Right lobe of liver (tissue), 4 donors: ENCODE data around the gene CIDEA.
"Not testable (repeated sequence)": the region's sequence is repeated elsewhere in the genome, so short reads cannot be mapped to it uniquely, and the experiment has no call there.

Source experiments
- CTCF ChIP-seq, 4 donors: fragments of 200-600 bp in 3 of 4; fragments of 450-650 bp in 1 of 4; IDR thresholded peaks; one replicate each; pipeline versions ENCODE4 v1.5.1 to v1.8.0; 2016 to 2022; ENCODE audit warnings: antibody characterized with exemption in 4 of 4, mild to moderate bottlenecking in 2 of 4
- POLR2A ChIP-seq: fragments of 450-650 bp; IDR thresholded peaks from one replicate; pipeline ENCODE4 v1.6.1; 2017; ENCODE audit warnings: antibody characterized with exemption, mild to moderate bottlenecking
- donor health status: DM: no; HTN: no; CAD: no.
- donor health status: DM: no; HTN: no; CAD: no.
- donor health status: DM: no; HTN: yes; CAD: no.

- not testable (repeated sequence) for TF ChIP-seq CTCF (IDR thresholded peaks at IDR 0.05); POLR2A
These were observed 35.6 kb upstream of the CIDEA start for GRCh38 chr18:12218603-12219002.
